NT2/D1 (cell line): ENCODE measurements around the gene VAV3.
A peak's percentile ranks its signal among the peaks of the same experiment; 100 is the strongest.

Experiments used
- DNase-seq: peaks from one replicate; pipeline ENCODE4 v3.0.0-alpha.2; 2011; ENCODE audit warnings: low read depth, low spot score
- H3K27me3 ChIP-seq: 2 replicates; pipeline ENCODE4 v1.6.0; 2011; ENCODE audit warnings: mild to moderate bottlenecking; ENCODE audit not compliant: insufficient read length, insufficient read depth
- H3K36me3 ChIP-seq: 2 replicates; pipeline ENCODE4 v1.6.1; 2011; ENCODE audit warnings: mild to moderate bottlenecking, low read length, mixed read lengths; ENCODE audit not compliant: insufficient read depth, insufficient read length
- H3K4me1 ChIP-seq: 2 replicates; pipeline ENCODE4 v1.5.1; 2011; ENCODE audit not compliant: insufficient read depth, insufficient read length
- H3K4me3 ChIP-seq: 2 replicates; pipeline ENCODE4 v1.5.1; 2011; ENCODE audit warnings: low read depth; ENCODE audit not compliant: insufficient read length
- H3K9ac ChIP-seq: 2 replicates; pipeline ENCODE4 v1.6.0; 2011; ENCODE audit warnings: low read depth; ENCODE audit not compliant: insufficient read length
- H3K9me3 ChIP-seq: 2 replicates; pipeline ENCODE4 v1.5.1; 2011; ENCODE audit warnings: mild to moderate bottlenecking, low read length; ENCODE audit not compliant: insufficient read depth
- SUZ12 ChIP-seq: IDR thresholded peaks from 2 replicates; pipeline ENCODE4 v1.6.1; 2011; ENCODE audit not compliant: insufficient read length, insufficient read depth; ENCODE audit errors: extremely low read depth
- YY1 ChIP-seq: IDR thresholded peaks from 2 replicates; pipeline ENCODE4 v1.6.1; 2011; ENCODE audit not compliant: insufficient read length, insufficient read depth
- ZNF274 ChIP-seq: IDR thresholded peaks from 2 replicates; pipeline ENCODE4 v1.6.1; 2011; ENCODE audit warnings: mild to moderate bottlenecking, low read depth, low read length

Gene VAV3, protein sequence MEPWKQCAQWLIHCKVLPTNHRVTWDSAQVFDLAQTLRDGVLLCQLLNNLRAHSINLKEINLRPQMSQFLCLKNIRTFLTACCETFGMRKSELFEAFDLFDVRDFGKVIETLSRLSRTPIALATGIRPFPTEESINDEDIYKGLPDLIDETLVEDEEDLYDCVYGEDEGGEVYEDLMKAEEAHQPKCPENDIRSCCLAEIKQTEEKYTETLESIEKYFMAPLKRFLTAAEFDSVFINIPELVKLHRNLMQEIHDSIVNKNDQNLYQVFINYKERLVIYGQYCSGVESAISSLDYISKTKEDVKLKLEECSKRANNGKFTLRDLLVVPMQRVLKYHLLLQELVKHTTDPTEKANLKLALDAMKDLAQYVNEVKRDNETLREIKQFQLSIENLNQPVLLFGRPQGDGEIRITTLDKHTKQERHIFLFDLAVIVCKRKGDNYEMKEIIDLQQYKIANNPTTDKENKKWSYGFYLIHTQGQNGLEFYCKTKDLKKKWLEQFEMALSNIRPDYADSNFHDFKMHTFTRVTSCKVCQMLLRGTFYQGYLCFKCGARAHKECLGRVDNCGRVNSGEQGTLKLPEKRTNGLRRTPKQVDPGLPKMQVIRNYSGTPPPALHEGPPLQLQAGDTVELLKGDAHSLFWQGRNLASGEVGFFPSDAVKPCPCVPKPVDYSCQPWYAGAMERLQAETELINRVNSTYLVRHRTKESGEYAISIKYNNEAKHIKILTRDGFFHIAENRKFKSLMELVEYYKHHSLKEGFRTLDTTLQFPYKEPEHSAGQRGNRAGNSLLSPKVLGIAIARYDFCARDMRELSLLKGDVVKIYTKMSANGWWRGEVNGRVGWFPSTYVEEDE

DNA sequence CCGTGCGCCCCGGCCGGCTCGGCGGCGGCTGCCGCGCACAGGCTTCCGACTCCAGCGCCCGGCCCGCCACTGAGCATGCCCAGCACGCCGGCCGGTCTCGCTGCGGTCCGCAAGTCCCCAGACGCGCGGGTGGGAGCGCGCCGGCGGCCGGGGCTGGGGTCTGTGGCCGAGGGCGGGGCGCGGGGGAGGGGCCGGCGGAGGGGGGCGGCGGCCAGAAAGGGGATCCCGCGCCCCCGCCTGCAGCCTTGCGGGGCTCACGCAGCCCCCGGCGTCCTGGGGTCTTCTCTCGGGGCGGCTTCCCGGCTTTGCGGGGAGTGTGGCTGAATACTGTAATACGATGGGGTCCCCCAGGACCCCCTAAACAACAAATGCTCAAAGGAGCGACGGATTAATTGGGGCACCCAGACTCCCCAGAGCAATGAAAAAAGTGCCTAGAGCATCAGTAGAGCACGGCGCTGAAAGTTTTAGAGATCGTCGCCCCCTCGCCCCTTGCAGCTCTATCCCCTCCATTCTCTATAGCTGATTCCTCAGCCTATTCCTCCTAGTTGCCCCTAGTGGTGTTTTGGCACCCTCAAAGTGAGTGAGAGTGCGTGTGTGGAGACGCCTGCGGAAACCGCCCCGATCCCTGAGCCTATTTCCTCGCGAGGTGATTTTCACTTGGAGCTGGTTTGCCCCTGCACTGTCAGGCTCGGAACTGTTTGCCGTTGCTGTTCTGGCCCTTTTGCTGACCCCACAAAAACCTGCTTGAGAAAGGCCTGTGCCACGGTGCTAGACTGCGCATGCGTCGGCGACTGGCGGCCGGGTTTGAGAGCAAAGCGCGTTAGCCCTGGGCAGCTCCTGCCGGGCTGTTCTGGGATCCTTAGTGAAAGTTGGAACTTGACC lies at the start of gene VAV3:
TSS of gene VAV3 (minus strand) at position 71 of the 882 bp plus-strand sequence. CDS start 311 bp downstream, outside the sequence.
- DNase-seq, result peak; percentile 81
- H3K27me3 ChIP-seq, result peaks cover 36% of the 10 kb centered on the region

DNA sequence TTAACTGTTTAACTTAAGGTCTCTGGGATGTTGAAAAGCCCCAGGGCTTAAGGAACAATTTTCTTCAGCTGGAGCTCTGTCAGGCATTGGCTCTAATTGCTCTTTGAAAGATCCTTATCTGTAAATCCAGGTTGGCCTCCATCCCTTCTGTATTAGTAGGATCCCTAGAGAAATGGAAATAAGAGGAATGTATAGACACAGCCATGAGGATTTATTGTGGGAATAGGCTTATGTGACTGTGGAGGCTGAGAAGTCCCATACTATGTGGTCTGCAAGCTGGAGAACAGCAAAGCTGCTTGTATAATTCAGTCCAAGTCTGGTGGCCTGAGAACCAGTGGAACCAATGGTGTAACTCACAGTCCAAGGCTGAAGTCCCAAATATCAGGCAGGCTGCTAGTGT lies 47.6 kb upstream of the VAV3 start:
- H3K36me3 ChIP-seq, result no peaks in the 10 kb centered on the region
- H3K27me3 ChIP-seq, result no peaks in the 10 kb centered on the region
- no peak overlapping the region for H3K4me3 ChIP-seq
- H3K4me1 ChIP-seq, result no peaks in the 10 kb centered on the region
- H3K9me3 ChIP-seq, result no peaks in the 10 kb centered on the region
- H3K9ac ChIP-seq, result no peak overlapping the region
- no peak for DNase-seq
- no peak for TF ChIP-seq ZNF274

More for the DNA sequence above, at the start of gene VAV3:
- H3K9me3 ChIP-seq, result no peaks in the 10 kb centered on the region
- H3K9ac ChIP-seq, result peak within 1 kb of the TSS; percentile 79
- no peaks in the 10 kb centered on the region for H3K4me1 ChIP-seq
- H3K36me3 ChIP-seq, result no peaks in the 10 kb centered on the region
- TF ChIP-seq SUZ12 (no peak), YY1 (no peak), ZNF274 (no peak)
- peak within 1 kb of the TSS; percentile 77 for H3K4me3 ChIP-seq

DNA sequence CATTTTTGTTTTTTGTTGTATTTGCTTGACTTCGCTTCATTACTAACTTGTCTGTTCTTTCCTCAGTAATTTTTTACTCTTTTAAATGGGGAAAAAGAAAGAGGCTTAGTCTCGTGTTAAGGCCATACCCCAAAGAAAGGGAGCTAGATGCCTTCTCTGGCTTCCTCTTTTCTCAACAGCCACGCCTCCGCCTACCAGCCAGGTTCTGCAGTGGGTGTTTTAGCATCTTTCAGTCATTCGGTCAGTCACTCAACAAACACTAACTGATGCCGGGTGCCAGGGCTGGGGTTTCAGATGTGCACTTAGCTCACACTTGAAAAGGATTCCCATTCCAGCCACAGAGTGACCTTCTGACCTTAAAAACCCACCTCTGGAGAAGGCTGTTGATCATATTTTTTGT lies 46.3 kb upstream of the VAV3 start:
- Histone ChIP-seq H3K9me3 (no peaks in the 10 kb centered on the region), H3K4me1 (no peaks in the 10 kb centered on the region)
- no peak for DNase-seq

DNA sequence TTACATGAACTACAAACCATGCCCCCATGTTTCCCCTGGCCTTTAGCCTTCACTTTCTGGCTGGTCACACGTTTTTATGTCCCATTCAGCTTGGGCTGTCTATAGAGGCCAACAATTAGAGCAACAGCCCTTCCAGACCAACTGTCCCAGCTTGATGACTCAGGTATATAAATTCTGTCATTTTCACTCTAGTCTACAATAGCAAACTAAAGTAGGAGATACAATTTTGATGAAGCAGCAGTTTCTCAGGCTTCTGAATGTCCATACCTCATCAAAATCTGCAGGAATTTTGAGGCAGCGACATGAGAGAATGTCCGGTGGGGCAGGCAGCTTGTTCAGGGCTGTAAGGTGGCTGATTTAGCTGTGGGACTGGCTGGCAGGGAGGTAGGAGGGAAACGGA lies 45.6 kb upstream of the VAV3 start:
- H3K4me1 ChIP-seq, result no peaks in the 10 kb centered on the region
- DNase-seq, result no peak
- no peak overlapping the region for H3K4me3 ChIP-seq
- no peaks in the 10 kb centered on the region for H3K9me3 ChIP-seq
- H3K27me3 ChIP-seq, result no peaks in the 10 kb centered on the region
- TF ChIP-seq YY1 (no peak), SUZ12 (no peak), ZNF274 (no peak)
- no peak overlapping the region for H3K9ac ChIP-seq
- no peaks in the 10 kb centered on the region for H3K36me3 ChIP-seq

More for the DNA sequence above, 46.3 kb upstream of the VAV3 start:
- no peak overlapping the region for H3K4me3 ChIP-seq
- TF ChIP-seq YY1 (no peak), SUZ12 (no peak), ZNF274 (no peak)
- no peaks in the 10 kb centered on the region for H3K36me3 ChIP-seq
- H3K9ac ChIP-seq, result no peak overlapping the region
- no peaks in the 10 kb centered on the region for H3K27me3 ChIP-seq

DNA sequence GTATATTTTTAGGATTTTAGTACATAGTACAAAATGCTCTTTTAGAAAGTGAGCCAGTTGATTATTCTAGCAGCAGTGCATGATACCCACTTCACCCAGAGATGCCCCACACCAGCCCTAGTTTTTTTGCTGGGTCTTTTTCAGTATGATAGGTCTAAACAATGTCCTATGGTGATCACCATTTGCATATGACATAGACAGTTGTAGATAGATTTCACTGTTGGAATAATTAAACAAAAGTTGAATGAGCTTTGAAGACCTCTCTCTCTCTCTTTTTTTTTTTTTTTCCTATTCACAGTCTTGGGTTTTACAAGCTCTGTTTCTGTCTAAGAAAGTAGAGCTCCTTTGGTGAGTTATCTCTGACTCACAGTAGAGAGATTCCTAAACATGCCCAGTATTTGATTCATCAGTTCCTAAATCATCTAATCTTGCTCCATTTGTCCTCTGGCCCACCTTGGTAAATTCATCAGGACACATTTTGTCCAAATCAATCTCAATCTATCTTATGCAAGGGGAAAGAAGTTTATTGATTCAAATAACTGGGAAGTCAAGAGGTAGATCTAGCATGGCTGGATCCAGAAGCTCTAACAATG lies 44.7 kb upstream of the VAV3 start:
- TF ChIP-seq YY1 (no peak), ZNF274 (no peak), SUZ12 (no peak)
- no peak for DNase-seq
- H3K27me3 ChIP-seq, result no peaks in the 10 kb centered on the region

DNA sequence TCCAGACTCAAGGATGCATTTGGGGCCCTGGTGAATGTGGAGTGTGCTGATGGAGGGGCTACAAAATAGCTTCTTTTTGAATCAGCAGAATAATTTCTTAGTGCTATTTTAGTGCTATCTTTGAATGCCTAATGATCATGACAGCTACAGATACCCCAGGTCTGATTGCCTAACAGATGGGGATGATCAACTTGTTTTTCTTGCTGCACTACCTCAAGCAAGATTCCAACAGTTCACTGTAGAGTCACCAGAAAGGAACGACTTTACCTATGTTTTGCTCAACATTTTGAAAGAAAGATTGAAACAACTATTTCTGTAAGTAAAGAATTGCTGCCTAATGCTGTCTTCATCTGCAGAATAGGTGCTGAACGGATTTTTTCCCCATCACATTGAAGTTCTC lies 42.6 kb upstream of the VAV3 start:
- no peaks in the 10 kb centered on the region for H3K4me1 ChIP-seq
- H3K27me3 ChIP-seq, result no peaks in the 10 kb centered on the region
- no peaks in the 10 kb centered on the region for H3K9me3 ChIP-seq
- H3K9ac ChIP-seq, result no peak overlapping the region
- TF ChIP-seq YY1 (no peak), SUZ12 (no peak), ZNF274 (no peak)
- no peak overlapping the region for H3K4me3 ChIP-seq
- no peaks in the 10 kb centered on the region for H3K36me3 ChIP-seq
- DNase-seq, result no peak

More for the DNA sequence above, 44.7 kb upstream of the VAV3 start:
- Histone ChIP-seq H3K36me3 (no peaks in the 10 kb centered on the region), H3K9ac (no peak overlapping the region), H3K4me1 (no peaks in the 10 kb centered on the region), H3K4me3 (no peak overlapping the region), H3K9me3 (no peaks in the 10 kb centered on the region)
